AG08396 (cell line): ENCODE results near the gene THOC5.
A peak's percentile ranks its signal among the peaks of the same experiment; 100 is the strongest.
"Not testable (repeated sequence)": the region's sequence is repeated elsewhere in the genome, so short reads cannot be mapped to it uniquely, and the experiment has no call there.

Source experiments
- DNase-seq: peaks from one replicate; pipeline ENCODE4 v3.0.0; 2012; ENCODE audit warnings: low spot score, mixed read lengths

THOC5 gene

DNA sequence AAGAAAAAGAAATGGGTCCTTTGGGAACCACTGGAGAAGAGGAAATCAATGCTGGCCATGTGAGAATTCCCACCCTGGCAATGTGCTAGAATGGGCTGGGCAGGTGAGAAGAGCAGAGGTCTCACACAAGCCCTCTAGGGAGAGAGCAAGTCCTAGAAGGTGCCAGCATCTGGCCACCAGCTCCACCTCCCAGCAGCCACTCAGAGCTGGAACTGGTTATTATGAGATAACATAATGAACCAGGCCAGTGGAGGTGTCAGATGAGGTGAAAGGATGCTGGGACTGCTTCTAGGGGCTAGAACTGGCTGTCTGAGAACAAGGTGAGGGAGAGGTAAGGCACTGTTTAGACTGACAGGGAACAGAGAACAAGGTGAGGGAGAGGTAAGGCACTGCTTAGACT, 44.3 kb downstream of the THOC5 start:
- no peak for DNase-seq

DNA sequence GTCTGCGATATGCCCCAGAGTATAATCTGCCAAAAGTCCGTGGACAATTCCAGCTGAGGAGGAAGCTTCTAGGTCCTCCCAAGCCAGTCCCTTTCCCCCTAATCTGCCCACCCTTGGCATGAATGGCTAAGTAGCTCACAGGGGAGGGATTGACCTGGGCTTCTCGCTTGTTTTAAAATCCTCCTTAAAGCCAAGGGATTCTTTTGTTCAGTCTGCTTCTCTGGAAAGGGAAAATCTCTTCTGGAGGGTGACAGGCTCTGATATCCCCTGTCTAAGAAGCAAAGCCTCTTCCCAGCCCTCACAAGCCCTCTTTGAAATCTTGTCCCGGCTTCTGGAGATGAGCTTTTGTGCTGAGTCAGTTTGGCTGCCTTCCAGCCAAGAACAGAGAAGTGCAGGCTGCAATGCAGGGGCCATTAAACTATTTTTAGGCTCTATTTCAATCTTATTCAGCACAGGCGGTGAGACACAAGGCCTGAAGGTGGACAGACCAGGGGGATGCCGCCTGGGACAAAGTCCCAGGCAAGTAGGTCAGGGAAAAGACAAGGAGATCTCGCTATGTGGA, 49.7 kb downstream of the THOC5 start:
- DNase-seq: peak; percentile 71

DNA sequence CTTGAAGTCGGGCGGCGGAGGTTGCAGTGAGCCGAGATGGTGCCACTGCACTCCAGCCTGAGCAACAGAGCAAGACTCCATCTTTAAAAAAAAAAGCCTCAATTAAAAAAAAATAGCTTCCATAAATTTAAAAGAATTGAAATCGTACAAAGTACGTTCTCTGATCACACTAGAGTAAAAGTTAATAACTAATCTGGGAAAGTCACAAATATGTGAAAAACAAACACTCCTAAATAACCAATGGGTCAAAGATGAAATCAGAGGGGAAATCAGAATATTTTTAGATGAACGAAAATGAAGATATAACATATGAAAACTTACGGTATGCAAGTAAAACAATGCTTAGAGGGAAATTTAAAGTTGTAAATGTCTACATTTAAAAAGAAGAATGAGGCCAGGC, 53.7 kb downstream of the THOC5 start:
- no peak for DNase-seq

GRCh38 chr22:29493636-29494035, 59.9 kb downstream of the THOC5 start:
- no peak for DNase-seq

GRCh38 chr22:29491012-29491411, 62.5 kb downstream of the THOC5 start:
- DNase-seq: no peak

DNA sequence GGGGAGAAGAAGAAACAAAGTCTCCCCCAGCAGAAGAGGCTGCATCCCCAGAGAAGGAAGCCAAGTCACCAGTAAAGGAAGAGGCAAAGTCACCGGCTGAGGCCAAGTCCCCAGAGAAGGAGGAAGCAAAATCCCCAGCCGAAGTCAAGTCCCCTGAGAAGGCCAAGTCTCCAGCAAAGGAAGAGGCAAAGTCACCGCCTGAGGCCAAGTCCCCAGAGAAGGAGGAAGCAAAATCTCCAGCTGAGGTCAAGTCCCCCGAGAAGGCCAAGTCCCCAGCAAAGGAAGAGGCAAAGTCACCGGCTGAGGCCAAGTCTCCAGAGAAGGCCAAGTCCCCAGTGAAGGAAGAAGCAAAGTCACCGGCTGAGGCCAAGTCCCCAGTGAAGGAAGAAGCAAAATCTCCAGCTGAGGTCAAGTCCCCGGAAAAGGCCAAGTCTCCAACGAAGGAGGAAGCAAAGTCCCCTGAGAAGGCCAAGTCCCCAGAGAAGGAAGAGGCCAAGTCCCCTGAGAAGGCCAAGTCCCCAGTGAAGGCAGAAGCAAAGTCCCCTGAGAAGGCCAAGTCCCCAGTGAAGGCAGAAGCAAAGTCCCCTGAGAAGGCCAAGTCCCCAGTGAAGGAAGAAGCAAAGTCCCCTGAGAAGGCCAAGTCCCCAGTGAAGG, 64.3 kb downstream of the THOC5 start:
- not testable (repeated sequence) for DNase-seq

DNA sequence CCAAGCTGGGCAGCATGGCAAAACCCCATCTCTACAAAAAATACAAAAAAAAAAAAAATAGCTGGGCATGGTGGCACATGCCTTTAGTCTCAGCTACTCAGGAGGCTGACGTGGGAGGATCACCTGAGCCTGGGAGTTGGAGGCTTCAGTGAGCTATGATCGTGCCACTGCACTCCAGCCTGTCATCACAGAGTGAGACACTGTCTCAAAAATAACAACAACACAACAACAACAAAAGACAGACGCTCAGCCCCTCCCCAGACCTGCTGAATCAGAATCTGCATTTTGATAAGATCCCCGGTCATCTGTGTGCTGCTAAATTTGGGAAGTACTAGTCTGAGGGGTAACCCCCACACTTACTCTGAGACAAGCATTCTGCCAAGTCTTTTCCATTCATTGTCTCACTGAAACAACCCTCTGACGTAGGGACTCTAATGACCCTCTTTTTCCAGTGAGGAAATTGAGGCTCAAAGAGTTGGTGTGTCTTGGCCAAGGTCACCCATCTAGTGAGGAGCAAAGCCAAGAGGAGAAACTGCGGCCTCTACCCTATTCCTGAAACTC, 66.1 kb downstream of the THOC5 start:
- no peak for DNase-seq

DNA sequence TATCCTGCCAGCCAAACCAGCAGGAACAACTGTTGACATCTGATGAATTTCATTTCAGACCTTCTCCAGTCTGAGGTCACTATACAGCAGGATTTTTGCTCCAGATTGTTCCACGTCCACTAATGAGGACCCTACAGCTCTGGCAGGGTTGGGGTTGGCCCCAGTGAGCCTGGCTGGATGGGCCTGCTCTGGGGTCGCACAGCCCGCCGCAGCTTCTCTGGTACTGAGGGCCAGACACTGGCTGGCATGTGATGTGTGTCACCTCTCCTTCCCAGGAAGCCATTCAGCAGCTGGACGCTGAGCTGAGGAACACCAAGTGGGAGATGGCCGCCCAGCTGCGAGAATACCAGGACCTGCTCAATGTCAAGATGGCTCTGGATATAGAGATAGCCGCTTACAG, 68.1 kb downstream of the THOC5 start:
- no peak for DNase-seq

DNA sequence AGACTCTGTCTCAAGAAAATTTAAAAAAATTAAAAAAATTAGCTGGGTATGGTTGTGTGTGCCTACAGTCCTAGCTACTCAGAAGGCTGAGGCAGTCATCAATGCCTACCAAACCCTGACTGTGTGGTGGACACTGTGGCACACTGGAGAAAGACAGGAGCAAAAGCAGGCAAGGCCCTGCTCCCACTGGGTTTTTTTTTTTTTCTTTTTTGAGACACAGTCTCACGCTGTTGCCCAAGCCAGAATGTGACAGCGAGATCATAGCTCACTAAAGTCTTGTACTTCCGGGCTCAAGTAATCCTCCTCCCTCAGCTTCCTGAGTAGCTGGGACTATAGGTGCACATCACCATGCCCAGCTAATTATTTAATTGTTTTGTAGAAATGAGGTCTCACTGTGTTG, 68.9 kb downstream of the THOC5 start:
- DNase-seq: no peak

- no peak for DNase-seq
These were observed 70.3 kb downstream of the THOC5 start for GRCh38 chr22:29483254-29483653.

DNA sequence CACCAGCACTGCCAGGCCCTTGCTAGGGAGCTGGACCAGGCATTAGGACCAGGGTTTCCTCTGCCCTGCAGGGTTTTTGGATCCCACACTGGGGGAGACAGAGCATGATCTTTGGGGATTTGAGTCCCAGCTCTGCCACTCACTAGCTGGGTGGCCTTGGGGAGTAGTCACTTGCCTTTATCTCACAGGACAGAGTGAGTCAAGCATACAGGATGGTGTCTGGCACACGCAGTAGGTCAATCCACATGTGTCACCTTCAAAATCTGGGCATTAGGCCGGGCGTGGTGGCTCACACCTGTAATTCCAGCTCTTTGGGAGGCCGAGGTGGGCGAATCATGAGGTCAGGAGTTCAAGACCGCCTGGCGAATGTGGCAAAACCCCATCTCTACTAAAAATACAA, 70.8 kb downstream of the THOC5 start:
- no peak for DNase-seq

GRCh38 chr22:29482253-29482652, 71.3 kb downstream of the THOC5 start:
- DNase-seq: peak; percentile 5

- no peak for DNase-seq
These were observed 72.1 kb downstream of the THOC5 start for GRCh38 chr22:29481265-29482000.

DNA sequence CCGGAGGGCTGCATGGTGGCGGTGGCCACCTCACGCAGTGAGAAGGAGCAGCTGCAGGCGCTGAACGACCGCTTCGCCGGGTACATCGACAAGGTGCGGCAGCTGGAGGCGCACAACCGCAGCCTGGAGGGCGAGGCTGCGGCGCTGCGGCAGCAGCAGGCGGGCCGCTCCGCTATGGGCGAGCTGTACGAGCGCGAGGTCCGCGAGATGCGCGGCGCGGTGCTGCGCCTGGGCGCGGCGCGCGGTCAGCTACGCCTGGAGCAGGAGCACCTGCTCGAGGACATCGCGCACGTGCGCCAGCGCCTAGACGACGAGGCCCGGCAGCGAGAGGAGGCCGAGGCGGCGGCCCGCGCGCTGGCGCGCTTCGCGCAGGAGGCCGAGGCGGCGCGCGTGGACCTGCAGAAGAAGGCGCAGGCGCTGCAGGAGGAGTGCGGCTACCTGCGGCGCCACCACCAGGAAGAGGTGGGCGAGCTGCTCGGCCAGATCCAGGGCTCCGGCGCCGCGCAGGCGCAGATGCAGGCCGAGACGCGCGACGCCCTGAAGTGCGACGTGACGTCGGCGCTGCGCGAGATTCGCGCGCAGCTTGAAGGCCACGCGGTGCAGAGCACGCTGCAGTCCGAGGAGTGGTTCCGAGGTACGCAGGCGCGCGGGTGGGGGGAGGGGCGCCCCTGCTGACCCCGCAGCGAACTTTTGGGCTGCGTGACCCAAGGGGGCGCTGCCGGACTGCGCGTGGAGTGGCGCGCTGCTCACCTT, 72.9 kb downstream of the THOC5 start:
- no peak for DNase-seq

- no peak for DNase-seq
These were observed 73.4 kb downstream of the THOC5 start for GRCh38 chr22:29480262-29480511.

DNA sequence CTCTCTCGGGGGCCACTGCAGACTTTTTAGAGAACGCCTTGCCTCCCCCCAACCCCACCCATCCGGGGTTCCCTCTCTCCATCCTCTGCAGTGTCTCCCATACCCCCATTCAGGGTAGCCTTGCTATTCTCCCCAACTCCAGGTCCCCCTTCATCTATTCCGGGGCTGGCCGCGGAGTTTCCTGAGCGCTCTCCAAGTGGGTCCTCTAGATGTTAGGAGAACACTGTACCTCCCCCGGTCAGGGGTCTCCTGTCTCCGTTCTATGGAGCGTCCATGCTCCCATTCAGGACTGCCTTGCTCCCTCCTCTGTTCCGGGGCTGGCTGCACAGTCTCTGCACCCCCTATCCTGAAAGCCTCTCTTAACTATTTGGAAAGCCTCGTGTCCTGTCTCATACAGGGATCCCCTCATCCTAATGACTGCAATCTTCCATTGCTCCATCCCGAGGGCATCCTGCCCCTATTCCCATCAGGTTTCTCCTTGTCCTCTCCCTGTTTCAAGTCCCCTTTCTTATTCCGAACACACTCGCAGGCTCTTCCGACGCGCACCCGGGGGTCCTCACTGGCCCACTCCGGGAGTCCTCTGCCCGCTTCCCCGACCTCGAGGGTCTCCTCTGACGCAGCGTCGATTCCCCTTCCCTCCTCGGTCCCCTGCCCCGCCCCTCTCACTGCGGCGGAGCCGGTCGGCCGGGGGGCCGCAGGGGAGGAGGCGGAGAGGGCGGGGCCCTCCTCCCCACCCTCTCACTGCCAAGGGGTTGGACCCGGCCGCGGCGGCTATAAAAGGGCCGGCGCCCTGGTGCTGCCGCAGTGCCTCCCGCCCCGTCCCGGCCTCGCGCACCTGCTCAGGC, 73.9 kb downstream of the THOC5 start, which contains the start of gene NEFH:
Gene NEFH, plus strand, starts transcription at position 802 of the 845 bp plus-strand sequence. CDS start 45 bp downstream, outside the sequence.
- no peak for DNase-seq

DNA sequence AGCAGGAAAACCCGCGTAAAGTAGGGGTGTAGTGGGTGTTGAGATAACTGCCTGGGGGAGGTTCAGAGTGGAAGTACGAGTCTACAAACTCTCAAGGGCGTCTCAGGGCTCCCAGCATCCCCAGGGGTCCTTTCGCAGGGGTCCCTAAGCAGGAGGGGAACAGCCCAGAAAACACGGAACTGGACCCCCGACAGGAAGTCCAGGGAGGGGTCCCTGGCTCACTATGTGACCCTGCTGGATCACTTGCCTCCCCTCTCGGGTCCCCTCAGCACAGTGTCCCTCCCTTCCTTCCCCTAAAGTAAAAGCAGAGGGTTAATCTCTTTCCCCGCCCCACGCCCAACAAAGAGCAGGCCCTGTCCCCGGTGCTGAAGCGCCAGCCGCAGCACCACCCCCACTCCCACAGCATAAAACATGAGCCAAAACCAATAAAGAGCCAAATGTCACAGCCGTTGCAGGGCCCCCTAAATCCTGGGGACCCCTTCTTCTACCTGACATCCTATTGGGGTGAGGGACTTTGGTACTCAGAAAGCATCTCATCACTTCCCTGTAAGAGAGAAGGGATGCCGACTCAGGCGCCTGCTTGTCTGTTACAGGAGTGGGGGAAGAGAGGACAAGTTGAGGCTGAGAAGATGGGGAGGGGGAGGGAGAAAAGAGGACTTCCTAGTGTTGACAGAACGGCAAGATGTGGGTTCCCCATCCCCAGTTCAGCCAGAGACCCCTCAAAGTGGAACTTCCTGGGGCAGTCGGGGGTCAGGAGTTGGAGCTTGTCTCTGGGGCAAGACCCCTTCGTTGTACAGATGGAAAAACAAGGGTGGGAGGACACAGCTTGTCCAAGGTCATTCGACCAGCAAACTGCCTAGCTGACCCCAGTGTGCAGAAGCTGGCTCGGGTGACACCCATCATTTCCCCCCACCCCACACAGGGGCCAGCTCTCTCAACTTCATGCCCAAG, 75.0 kb downstream of the THOC5 start:
- DNase-seq: peak; percentile 72

DNA sequence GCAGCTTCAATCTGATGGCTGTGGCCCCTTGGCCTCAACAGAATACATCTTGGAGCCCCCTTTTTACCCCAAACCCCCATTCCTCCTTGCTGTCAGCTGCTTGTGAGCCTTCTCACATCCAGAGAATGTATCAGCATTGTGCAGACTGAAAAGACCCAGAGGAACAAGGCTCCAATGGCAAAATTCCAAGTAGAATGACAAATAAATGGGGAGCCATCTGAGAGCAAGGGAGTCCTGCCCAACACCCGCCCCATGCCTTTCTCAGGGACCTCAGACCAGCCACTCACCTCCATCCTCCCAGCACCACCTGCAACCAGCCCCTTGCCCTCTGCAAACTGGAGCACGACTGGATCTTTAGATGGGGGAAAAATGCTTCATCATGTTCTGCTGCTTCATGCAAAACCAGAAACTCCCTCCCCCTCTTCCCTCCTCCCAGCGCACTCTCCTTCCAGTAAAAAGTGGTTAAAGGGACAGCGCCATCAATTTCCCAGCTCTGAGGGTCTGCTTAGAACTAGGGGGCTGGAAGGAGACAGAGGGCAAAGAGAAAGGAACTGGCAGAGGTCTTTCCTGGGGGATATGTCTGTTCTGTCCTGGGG, 75.7 kb downstream of the THOC5 start:
- DNase-seq: no peak

GRCh38 chr22:29476116-29476515, 77.4 kb downstream of the THOC5 start:
- no peak for DNase-seq

- DNase-seq: no peak
These were observed 78.0 kb downstream of the THOC5 start for GRCh38 chr22:29475550-29475949.
